HUES64 (cell line): Measurements from ENCODE around the gene SFT2D1.

Experiments used
- H3K27ac ChIP-seq: 2 replicates; pipeline ENCODE4 v1.7.0; 2013; ENCODE audit warnings: low read depth, low read length, inconsistent platforms
- H3K27me3 ChIP-seq: 2 replicates; pipeline ENCODE4 v1.6.1; 2013; ENCODE audit warnings: mild to moderate bottlenecking, low read length; ENCODE audit not compliant: insufficient read depth
- H3K36me3 ChIP-seq: 2 replicates; pipeline ENCODE4 v1.6.1; 2013; ENCODE audit warnings: mild to moderate bottlenecking, low read length; ENCODE audit not compliant: insufficient read depth
- H3K4me1 ChIP-seq: 2 replicates; pipeline ENCODE4 v1.6.1; 2013; ENCODE audit warnings: mild to moderate bottlenecking, low read length, moderate library complexity; ENCODE audit not compliant: insufficient read depth
- H3K4me3 ChIP-seq: 2 replicates; pipeline ENCODE4 v1.5.1; 2013; ENCODE audit warnings: mild to moderate bottlenecking, low read length, moderate library complexity
- H3K9ac ChIP-seq: 2 replicates; pipeline ENCODE4 v1.6.1; 2013; ENCODE audit warnings: mild to moderate bottlenecking, low read depth, low read length
- H3K9me3 ChIP-seq: 2 replicates; pipeline ENCODE4 v1.6.1; 2013; ENCODE audit warnings: low read depth, low read length; ENCODE audit not compliant: insufficient read depth
- WGBS: fragments of 150-250, 120-280 bp; methylation state at CpG from one replicate; pipeline ENCODE4 v1.1.7; 2013; ENCODE audit warnings: missing lambda C conversion rate; 5-methylcytosine and 5-hydroxymethylcytosine counted together

The SFT2D1 gene

DNA sequence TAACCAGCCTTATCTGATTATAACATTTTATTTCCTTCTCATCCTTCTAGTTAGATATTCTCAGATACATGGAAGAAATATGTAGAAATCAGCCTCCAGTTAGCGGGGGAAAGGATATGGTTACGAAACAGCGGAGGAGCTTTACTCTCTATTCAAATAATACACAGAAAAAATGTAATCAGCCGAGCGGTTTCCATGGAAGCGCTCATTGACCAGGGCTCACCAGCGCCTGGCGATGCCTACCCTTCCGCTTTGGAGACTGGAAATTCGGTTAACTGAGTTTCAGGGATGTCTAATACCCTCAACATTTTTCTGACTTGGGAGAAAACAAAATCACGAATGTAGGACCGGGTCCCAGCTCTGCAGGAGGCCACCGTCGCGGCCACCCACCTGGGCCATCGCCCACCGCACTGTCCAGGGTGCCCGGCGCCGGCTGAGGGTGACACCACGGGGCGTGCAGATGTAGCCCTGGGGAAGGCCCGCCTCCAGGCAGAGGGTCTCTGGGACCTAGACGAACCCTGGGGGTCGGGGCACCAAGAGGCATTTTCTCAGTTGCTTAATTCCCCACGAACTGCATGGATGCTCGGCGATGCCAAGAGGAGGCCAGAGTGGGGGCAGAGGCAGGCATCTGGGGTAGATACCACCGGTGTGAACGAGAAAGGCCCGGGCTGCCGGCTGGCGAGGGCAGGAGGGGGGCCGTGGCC, 35.8 kb downstream of the SFT2D1 start:
- Histone ChIP-seq H3K9ac (no peak overlapping the region), H3K4me3 (peak overlapping the region; percentile 51), H3K27ac (no peak overlapping the region), H3K9me3 (no peaks in the 10 kb centered on the region), H3K4me1 (peaks cover 6% of the 10 kb centered on the region), H3K36me3 (no peaks in the 10 kb centered on the region), H3K27me3 (peaks cover 73% of the 10 kb centered on the region)
- WGBS: 73% methylated on average over 34 of the region's 34 CpGs

GRCh38 chr6:166305562-166306117, 36.7 kb downstream of the SFT2D1 start:
- Histone ChIP-seq H3K4me1 (peaks cover 6% of the 10 kb centered on the region), H3K36me3 (no peaks in the 10 kb centered on the region), H3K4me3 (no peak overlapping the region), H3K9ac (no peak overlapping the region), H3K27ac (no peak overlapping the region), H3K27me3 (peaks cover 66% of the 10 kb centered on the region), H3K9me3 (no peaks in the 10 kb centered on the region)
- WGBS: 55% methylated on average over 9 of the region's 10 CpGs

GRCh38 chr6:166304106-166304505, 38.2 kb downstream of the SFT2D1 start:
- H3K27me3 ChIP-seq: peaks cover 50% of the 10 kb centered on the region
- no peaks in the 10 kb centered on the region for H3K9me3 ChIP-seq
- no peaks in the 10 kb centered on the region for H3K36me3 ChIP-seq
- no peak overlapping the region for H3K27ac ChIP-seq
- H3K4me3 ChIP-seq: no peak overlapping the region
- H3K4me1 ChIP-seq: peaks cover 6% of the 10 kb centered on the region
- no peak overlapping the region for H3K9ac ChIP-seq
- WGBS: 89% methylated on average over 3 of the region's 3 CpGs

DNA sequence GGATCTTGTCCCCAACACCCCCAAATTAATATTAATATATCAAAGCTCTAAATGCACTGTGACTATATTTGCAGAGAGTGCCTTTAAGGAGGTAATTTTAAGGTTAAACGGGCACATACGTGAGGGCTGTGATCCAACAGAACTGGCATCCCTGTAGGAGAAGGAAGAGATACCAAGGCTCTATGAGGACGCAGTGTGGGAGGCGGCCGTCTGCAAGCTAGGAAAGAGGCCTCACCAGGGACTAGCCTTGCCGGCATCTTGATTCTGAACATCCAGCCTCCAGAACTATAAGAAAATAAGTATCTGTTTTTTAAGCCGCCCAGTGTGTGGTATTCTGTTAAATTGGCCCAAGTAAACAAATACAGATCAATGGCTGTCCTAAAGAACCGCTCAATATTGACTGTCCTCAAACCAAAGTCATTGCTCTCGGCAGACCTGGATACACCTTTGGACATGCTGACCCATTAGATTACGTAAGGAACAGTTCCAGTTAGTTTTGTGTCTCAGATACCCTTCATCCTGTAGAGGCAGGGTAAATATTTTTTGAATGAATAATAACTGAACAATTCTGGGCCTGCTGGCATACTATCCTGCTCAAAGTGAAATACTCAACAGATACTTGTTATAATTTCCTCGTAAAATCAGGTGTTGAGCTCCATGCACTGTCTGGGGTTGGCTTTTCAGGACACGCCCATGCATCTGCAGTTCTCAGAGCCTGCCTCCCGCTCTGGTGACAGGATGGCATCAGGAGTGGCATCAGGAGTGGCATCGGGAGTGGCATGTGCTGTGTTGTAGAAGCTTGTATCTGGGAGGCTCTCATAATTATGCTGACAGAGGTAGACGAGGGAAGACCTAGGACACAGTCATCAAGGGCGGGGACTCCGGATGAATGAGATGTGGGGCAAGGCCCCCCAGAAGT, 40.5 kb downstream of the SFT2D1 start:
- Histone ChIP-seq H3K4me3 (no peak overlapping the region), H3K36me3 (no peaks in the 10 kb centered on the region), H3K9ac (no peak overlapping the region), H3K27ac (no peak overlapping the region), H3K9me3 (no peaks in the 10 kb centered on the region), H3K27me3 (peaks cover 28% of the 10 kb centered on the region), H3K4me1 (no peaks in the 10 kb centered on the region)
- WGBS: 91% methylated on average over 17 of the region's 17 CpGs

GRCh38 chr6:166300357-166300987, 41.9 kb downstream of the SFT2D1 start:
- H3K36me3 ChIP-seq: no peaks in the 10 kb centered on the region
- H3K4me1 ChIP-seq: no peaks in the 10 kb centered on the region
- peaks cover 12% of the 10 kb centered on the region for H3K9me3 ChIP-seq
- H3K4me3 ChIP-seq: no peak overlapping the region
- no peak overlapping the region for H3K27ac ChIP-seq
- peaks cover 14% of the 10 kb centered on the region for H3K27me3 ChIP-seq
- 89% methylated on average over 9 of the region's 9 CpGs for WGBS
- H3K9ac ChIP-seq: no peak overlapping the region

DNA sequence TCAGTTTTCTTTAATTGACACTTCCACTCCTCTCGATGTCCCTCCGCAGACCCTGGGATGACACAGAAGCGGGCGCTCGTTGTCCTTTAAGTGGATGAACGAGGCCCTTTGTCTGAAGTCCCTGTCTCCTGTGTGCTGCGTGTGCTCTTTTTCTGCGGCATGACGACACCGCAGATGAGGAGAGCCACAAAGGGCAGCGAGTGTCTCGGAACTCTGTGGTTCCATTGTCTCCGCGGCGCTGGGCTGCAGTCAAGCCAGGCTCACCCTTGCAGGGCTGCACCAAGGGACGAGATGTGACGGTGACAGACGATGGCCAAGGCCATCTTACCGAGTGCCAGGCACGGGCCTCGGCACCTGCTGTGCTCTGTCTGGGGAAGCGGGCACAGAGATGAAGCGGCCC, 44.7 kb downstream of the SFT2D1 start:
- Histone ChIP-seq H3K36me3 (no peaks in the 10 kb centered on the region), H3K27ac (no peak overlapping the region), H3K4me1 (no peaks in the 10 kb centered on the region), H3K9ac (no peak overlapping the region), H3K4me3 (no peak overlapping the region), H3K9me3 (peaks cover 13% of the 10 kb centered on the region), H3K27me3 (no peaks in the 10 kb centered on the region; the same call in 1 of the 2 replicates)
- WGBS: 94% methylated on average over 23 of the region's 23 CpGs

GRCh38 chr6:166296035-166296883, 46.1 kb downstream of the SFT2D1 start:
- no peak overlapping the region for H3K27ac ChIP-seq
- no peaks in the 10 kb centered on the region for H3K36me3 ChIP-seq
- no peak overlapping the region for H3K9ac ChIP-seq
- no peaks in the 10 kb centered on the region for H3K27me3 ChIP-seq
- 91% methylated on average over 10 of the region's 10 CpGs for WGBS
- H3K4me3 ChIP-seq: no peak overlapping the region
- H3K9me3 ChIP-seq: peaks cover 13% of the 10 kb centered on the region
- H3K4me1 ChIP-seq: no peaks in the 10 kb centered on the region

- H3K9ac ChIP-seq: no peak overlapping the region
- no peak overlapping the region for H3K27ac ChIP-seq
- whole genome bisulfite sequencing: 86% methylated on average over 12 of the region's 12 CpGs
- H3K27me3 ChIP-seq: no peaks in the 10 kb centered on the region
- no peaks in the 10 kb centered on the region for H3K4me1 ChIP-seq
- H3K36me3 ChIP-seq: no peaks in the 10 kb centered on the region
- peaks cover 13% of the 10 kb centered on the region for H3K9me3 ChIP-seq
- H3K4me3 ChIP-seq: no peak overlapping the region
Measured at GRCh38 chr6:166293731-166294584, 48.4 kb downstream of the SFT2D1 start.

DNA sequence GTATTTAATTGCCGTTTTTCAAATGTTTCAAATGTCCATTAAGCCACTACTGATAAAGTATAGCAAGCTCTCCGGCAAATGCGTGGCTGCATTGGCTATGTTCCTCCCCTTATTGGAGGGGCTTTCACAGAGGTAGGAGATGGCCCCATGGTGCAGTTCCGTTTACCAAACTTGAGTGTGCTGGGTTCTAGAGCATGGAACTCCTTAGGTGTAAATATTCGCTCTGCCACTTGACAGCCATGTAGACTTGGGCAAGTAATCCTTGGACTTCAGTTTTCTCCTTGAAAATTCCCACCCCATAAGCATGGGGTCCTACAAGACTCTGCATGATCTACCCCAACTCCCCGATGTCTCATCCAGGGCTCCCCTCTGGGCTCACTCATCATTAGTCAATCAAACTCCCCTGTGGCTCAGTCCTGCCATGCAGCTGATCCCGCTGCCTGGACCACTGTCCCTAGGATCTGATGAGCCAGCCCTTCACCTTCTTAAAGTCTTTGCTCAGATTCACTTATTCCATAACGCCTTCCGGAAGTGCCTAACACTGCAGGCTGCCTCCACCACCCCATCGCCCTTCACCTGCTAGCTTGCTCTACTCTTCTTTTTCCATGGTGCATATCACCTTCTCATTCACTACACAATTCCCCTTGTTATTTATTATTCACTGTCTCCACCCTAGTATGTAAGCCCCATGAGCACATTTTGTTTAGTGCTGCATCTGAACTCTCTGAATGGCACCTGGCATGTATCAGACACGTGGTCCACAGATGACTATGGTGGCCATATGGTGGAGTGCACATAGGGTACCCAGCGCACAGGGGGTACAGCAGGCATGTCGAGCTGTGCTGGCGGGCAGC, 52.9 kb downstream of the SFT2D1 start:
- no peak overlapping the region for H3K27ac ChIP-seq
- H3K27me3 ChIP-seq: peaks cover 13% of the 10 kb centered on the region
- no peak overlapping the region for H3K4me3 ChIP-seq
- H3K36me3 ChIP-seq: no peaks in the 10 kb centered on the region
- 90% methylated on average over 13 of the region's 14 CpGs for WGBS
- H3K4me1 ChIP-seq: no peaks in the 10 kb centered on the region
- no peaks in the 10 kb centered on the region for H3K9me3 ChIP-seq
- no peak overlapping the region for H3K9ac ChIP-seq
